Activated effector memory CD4-positive, alpha-beta T cell treated with anti-CD3 and anti-CD28 coated beads, Interleukin-2, amount 50 U/mL, for 16 hours (primary cell): ENCODE results near the gene FOXC2.

Experiments used
- DNase-seq: peaks from one replicate; pipeline ENCODE4 v3.0.0-alpha.2; 2020

The FOXC2 gene

GRCh38 chr16:86566601-86566965 lies at the start of gene FOXC2:
Gene FOXC2 (plus strand): TSS chr16:86566829. CDS start chr16:86567336, 507 bp downstream.
- peak; percentile 80 for DNase-seq

GRCh38 chr16:86517033-86517432 lies 49.6 kb upstream of the FOXC2 start:
- DNase-seq: no peak

- DNase-seq: no peak
Observed at GRCh38 chr16:86517652-86518258, 48.9 kb upstream of the FOXC2 start.

- DNase-seq: no peak
Observed at GRCh38 chr16:86519007-86519648, 47.5 kb upstream of the FOXC2 start.

GRCh38 chr16:86519649-86520316 lies 46.8 kb upstream of the FOXC2 start:
- DNase-seq: peak; percentile 87

GRCh38 chr16:86520317-86521210 lies 46.1 kb upstream of the FOXC2 start:
- DNase-seq: no peak

- no peak for DNase-seq
Observed at GRCh38 chr16:86521236-86522197, 45.1 kb upstream of the FOXC2 start.

- DNase-seq: no peak
Observed at GRCh38 chr16:86522634-86523033, 44.0 kb upstream of the FOXC2 start.

- no peak for DNase-seq
Observed at GRCh38 chr16:86523166-86523740, 43.4 kb upstream of the FOXC2 start.

GRCh38 chr16:86524029-86524428 lies 42.6 kb upstream of the FOXC2 start:
- no peak for DNase-seq

GRCh38 chr16:86525696-86526095 lies 40.9 kb upstream of the FOXC2 start:
- DNase-seq: no peak

GRCh38 chr16:86527366-86527765 lies 39.3 kb upstream of the FOXC2 start:
- no peak for DNase-seq

- no peak for DNase-seq
Observed at GRCh38 chr16:86528061-86528929, 38.3 kb upstream of the FOXC2 start.

- DNase-seq: no peak
Observed at GRCh38 chr16:86529160-86529559, 37.5 kb upstream of the FOXC2 start.

- no peak for DNase-seq
Observed at GRCh38 chr16:86530251-86531190, 36.1 kb upstream of the FOXC2 start.

GRCh38 chr16:86531191-86531545 lies 35.5 kb upstream of the FOXC2 start:
- DNase-seq: no peak

GRCh38 chr16:86531641-86532525 lies 34.7 kb upstream of the FOXC2 start:
- no peak for DNase-seq

- no peak for DNase-seq
Observed at GRCh38 chr16:86532526-86532815, 34.2 kb upstream of the FOXC2 start.

GRCh38 chr16:86533076-86533475 lies 33.6 kb upstream of the FOXC2 start:
- no peak for DNase-seq
